Measurements from ENCODE around the gene AURKA.
"Not testable (repeated sequence)": the region's sequence is repeated elsewhere in the genome, so short reads cannot be mapped to it uniquely, and the experiment has no call there.

Gene AURKA

GRCh38 chr20:56414842-56415765, 23.1 kb upstream of the AURKA start:
- DNase-seq = no peak
- Histone ChIP-seq H3K27ac (no peak overlapping the region), H3K4me3 (no peak overlapping the region), H3K4me1 (no peaks in the 10 kb centered on the region), H3K9me3 (no peaks in the 10 kb centered on the region), H3K36me3 (peaks cover 0 to 22% (median 0%) of the 10 kb centered on the region in 3 donors), H3K27me3 (no peaks in the 10 kb centered on the region)
- no peak for TF ChIP-seq CTCF (IDR thresholded peaks at IDR 0.05)
- intact Hi-C loops (cut with DNase I; ENCODE audit: low total_unique reads) = no loop called here

DNA sequence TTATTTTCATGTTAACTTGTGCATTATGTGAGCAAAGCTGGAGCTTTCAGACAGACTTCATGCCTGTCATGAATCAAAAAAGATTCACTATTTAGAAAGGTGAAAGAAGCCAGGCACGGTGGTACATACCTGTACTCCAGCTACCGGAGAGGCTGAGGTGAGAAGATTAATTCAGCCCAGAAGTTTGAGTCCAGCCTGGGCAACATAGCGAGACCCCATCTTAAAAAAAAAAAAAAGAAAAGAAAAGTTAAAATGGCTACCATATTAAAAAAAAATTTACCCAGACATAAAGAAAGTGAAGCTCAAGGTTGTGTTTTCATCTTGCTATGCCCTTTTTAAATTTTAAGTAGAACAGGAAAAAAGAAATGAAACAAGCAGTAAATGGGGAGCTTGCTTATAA, 20.9 kb upstream of the AURKA start:
- no peak for TF ChIP-seq CTCF (IDR thresholded peaks at IDR 0.05)
- Histone ChIP-seq H3K4me3 (peak overlapping the region; percentile 12 to 31), H3K36me3 (peaks cover 2 to 35% (median 7%) of the 10 kb centered on the region in 3 donors), H3K4me1 (no peaks in the 10 kb centered on the region), H3K27me3 (no peaks in the 10 kb centered on the region), H3K27ac (no peak overlapping the region), H3K9me3 (no peaks in the 10 kb centered on the region)
- intact Hi-C loops (cut with DNase I; ENCODE audit: low total_unique reads) = no loop called here
- DNase-seq = no peak

- Histone ChIP-seq H3K36me3 (peaks cover 7 to 35% (median 12%) of the 10 kb centered on the region in 3 donors), H3K4me1 (no peaks in the 10 kb centered on the region), H3K4me3 (peak overlapping the region; percentile 16 to 31), H3K9me3 (no peaks in the 10 kb centered on the region), H3K27me3 (no peaks in the 10 kb centered on the region), H3K27ac (no peak overlapping the region)
- intact Hi-C loops (cut with DNase I; ENCODE audit: low total_unique reads) = no loop called here
- DNase-seq = no peak
- TF ChIP-seq CTCF (IDR thresholded peaks at IDR 0.05) = no peak
These were observed 20.4 kb upstream of the AURKA start for GRCh38 chr20:56412473-56412790.

DNA sequence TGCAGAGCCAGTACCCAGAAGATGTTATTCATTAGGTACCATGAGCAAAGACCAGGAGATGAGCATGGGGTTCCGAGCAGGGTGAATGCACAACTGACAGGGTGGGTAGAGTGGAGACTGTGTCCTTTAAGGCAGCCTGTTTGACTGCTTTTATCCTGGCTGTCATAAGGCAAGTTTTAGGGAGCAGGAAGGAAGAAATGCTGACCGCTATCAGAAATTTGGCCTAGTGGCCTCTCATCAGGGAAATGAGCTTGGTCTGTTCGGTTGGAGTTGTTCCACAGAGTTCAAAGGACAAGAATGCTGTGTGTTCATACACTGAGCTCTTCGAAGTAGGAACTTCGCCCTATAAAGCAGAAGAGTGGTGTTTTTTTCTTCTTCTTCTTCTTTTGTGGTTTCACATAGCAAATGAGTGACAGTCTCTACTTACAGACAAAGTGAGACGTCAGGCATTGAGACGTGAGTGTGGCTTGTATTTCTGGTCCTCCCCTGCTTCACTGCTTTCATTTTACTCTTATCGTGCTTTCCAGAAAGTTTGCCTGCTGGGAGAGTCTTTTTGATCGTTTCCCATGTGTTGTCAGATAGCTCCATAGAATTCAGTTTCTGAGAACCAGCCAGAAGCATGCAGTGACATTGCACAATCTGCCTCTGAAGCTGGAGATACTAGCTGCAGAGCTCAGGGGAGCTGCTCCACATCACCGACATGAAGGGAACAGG, 19.9 kb upstream of the AURKA start, which contains the start of gene CASS4:
CASS4 (plus strand) TSS at position 502 of the 714 bp plus-strand sequence; CDS start at position 701, 199 bp downstream.
- intact Hi-C loops (cut with DNase I; ENCODE audit: low total_unique reads) = no loop called here
- peaks cover 12 to 35% (median 17%) of the 10 kb centered on the region in 3 donors for H3K36me3 ChIP-seq
- TF ChIP-seq CTCF (IDR thresholded peaks at IDR 0.05) = no peak
- no peaks in the 10 kb centered on the region for H3K27me3 ChIP-seq
- no peaks in the 10 kb centered on the region for H3K9me3 ChIP-seq
- no peak within 1 kb of the TSS for H3K27ac ChIP-seq
- H3K4me3 ChIP-seq = peak within 1 kb of the TSS; percentile 16 to 31
- no peak for DNase-seq
- H3K4me1 ChIP-seq = no peaks in the 10 kb centered on the region

DNA sequence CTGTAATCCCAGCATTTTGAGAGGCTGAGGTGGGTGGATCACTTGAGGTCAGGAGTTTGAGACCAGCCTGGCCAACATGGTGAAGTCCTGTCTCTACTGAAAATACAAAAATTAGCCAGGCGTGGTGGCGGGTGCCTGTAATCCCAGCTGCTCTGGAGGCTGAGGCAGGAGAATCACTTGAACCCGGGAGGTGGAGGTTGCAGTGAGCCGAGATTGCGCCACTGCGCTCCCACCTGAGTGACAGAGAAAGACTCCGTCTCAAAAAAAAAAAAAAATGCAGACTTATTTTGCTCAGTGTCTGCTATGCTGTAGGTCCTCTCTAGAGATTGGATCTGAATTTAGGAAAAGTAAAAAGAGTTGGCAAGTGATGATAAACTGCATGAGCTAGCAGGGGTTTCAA, 19.3 kb upstream of the AURKA start:
- intact Hi-C loops (cut with DNase I; ENCODE audit: low total_unique reads); H3K9me3 ChIP-seq; H3K27me3 ChIP-seq; H3K27ac ChIP-seq; H3K4me3 ChIP-seq; DNase-seq; H3K4me1 ChIP-seq: not testable (repeated sequence)
- peaks cover 17 to 38% (median 23%) of the 10 kb centered on the region in 3 donors for H3K36me3 ChIP-seq

DNA sequence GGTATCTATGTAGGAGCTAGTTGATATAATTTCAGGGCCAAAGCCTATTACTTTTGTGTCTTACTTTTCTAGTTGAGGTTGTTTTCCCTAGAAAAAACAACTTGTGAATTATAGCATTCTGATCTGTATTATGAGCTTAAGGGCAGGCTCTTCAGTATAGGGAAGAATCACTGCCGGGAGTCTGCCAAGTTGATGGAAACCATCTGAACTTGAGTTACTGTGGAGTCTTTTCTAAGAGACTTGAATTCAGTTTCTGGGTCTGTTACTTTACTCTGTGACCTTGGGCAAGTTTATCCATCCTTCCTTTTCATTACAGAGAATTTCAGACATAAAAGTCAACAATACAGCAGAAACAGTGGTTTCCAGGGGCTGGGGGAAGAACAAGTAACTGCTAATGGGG, 17.9 kb upstream of the AURKA start:
- no peak for TF ChIP-seq CTCF (IDR thresholded peaks at IDR 0.05)
- peaks cover 29 to 52% (median 33%) of the 10 kb centered on the region in 3 donors for H3K36me3 ChIP-seq
- H3K27me3 ChIP-seq = no peaks in the 10 kb centered on the region
- no peaks in the 10 kb centered on the region for H3K9me3 ChIP-seq
- H3K4me1 ChIP-seq = no peaks in the 10 kb centered on the region
- no peak for DNase-seq
- intact Hi-C loops (cut with DNase I; ENCODE audit: low total_unique reads) = no loop called here
- H3K4me3 ChIP-seq = no peak overlapping the region
- no peak overlapping the region for H3K27ac ChIP-seq
